ENCODE results near the gene MACF1. TPM values are rescaled to one million over a fixed set of nuclear protein-coding genes. Genes with fewer than 3 reads are reported as not detected.

The MACF1 gene
- total and polyA plus RNA-seq, 2 of the 13 experiments (the other 11 are each of a cell fraction or from before 2014, with no cell fraction given), result 36.7 to 65.4 TPM

DNA sequence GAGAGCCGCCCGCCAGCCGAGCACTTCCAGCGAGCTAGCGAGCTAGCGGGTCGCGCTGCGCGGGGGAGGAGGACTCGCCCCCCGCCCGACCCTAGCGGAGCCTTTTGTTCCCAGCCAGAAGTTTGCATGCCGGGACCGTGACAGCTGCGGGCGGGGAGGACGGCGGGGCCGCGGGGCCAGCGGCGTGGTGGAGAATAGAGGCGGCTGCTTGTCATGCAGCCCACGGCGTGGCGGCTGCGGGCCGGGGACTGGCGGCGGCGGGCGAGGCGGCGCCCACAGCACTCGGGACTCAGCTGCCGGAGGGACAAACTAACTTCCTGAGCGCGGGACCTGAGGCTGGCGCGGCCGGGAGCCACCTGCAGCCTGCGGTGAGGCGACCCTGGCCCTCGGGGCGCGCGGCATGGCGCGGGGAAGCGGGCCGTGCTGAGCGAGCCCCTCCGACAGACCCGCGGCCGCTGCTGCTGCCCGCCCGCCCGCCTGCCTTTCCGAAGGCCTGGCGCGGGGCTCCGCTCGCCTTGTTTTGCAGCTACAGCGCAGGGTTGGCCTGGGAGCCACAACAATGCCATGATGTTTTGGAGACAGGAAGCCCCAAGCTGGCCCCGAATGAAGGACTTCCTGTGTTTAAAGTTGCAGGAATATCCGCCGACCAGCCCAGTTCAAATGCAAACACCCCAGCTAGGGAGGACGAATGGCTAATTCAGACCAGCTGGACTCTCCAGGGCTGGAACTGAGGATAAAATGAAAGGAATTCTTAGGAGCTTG, 204.7 kb downstream of the MACF1 start (continued):
- TF ChIP-seq ZNF276 (CRISPR knock-in tag; IDR thresholded peaks at IDR 0.05; ENCODE audit: low read depth), result peak; percentile 78
- TF ChIP-seq SCMH1 (CRISPR knock-in tag; IDR thresholded peaks at IDR 0.05; ENCODE audit: borderline replicate concordance), result no peak
- TF ChIP-seq ZNF225 (CRISPR knock-in tag; IDR thresholded peaks at IDR 0.05), result 0 out of 2 replicates have a peak, but pooled peaks have one; percentile 26
- no peak for TF ChIP-seq NFAT5 (CRISPR knock-in tag; IDR thresholded peaks at IDR 0.05)
- TF ChIP-seq, protein P1, sequence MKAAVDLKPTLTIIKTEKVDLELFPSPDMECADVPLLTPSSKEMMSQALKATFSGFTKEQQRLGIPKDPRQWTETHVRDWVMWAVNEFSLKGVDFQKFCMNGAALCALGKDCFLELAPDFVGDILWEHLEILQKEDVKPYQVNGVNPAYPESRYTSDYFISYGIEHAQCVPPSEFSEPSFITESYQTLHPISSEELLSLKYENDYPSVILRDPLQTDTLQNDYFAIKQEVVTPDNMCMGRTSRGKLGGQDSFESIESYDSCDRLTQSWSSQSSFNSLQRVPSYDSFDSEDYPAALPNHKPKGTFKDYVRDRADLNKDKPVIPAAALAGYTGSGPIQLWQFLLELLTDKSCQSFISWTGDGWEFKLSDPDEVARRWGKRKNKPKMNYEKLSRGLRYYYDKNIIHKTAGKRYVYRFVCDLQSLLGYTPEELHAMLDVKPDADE (CRISPR knock-in tag; IDR thresholded peaks at IDR 0.05), result no peak; the same call in 1 of the 2 replicates
- TF ChIP-seq RFXANK (CRISPR knock-in tag; IDR thresholded peaks at IDR 0.05), result no peak
- TF ChIP-seq, protein P2, sequence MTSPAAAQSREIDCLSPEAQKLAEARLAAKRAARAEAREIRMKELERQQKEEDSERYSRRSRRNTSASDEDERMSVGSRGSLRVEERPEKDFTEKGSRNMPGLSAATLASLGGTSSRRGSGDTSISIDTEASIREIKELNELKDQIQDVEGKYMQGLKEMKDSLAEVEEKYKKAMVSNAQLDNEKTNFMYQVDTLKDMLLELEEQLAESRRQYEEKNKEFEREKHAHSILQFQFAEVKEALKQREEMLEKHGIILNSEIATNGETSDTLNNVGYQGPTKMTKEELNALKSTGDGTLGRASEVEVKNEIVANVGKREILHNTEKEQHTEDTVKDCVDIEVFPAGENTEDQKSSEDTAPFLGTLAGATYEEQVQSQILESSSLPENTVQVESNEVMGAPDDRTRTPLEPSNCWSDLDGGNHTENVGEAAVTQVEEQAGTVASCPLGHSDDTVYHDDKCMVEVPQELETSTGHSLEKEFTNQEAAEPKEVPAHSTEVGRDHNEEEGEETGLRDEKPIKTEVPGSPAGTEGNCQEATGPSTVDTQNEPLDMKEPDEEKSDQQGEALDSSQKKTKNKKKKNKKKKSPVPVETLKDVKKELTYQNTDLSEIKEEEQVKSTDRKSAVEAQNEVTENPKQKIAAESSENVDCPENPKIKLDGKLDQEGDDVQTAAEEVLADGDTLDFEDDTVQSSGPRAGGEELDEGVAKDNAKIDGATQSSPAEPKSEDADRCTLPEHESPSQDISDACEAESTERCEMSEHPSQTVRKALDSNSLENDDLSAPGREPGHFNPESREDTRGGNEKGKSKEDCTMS (CRISPR knock-in tag; conservative IDR thresholded peaks at IDR 0.05), result no peak
- TF ChIP-seq NR2F1 (CRISPR knock-in tag; IDR thresholded peaks at IDR 0.05), result no peak
- TF ChIP-seq, protein P3, sequence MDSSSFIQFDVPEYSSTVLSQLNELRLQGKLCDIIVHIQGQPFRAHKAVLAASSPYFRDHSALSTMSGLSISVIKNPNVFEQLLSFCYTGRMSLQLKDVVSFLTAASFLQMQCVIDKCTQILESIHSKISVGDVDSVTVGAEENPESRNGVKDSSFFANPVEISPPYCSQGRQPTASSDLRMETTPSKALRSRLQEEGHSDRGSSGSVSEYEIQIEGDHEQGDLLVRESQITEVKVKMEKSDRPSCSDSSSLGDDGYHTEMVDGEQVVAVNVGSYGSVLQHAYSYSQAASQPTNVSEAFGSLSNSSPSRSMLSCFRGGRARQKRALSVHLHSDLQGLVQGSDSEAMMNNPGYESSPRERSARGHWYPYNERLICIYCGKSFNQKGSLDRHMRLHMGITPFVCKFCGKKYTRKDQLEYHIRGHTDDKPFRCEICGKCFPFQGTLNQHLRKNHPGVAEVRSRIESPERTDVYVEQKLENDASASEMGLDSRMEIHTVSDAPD (CRISPR knock-in tag; IDR thresholded peaks at IDR 0.05), result no peak
- TF ChIP-seq, protein P4, sequence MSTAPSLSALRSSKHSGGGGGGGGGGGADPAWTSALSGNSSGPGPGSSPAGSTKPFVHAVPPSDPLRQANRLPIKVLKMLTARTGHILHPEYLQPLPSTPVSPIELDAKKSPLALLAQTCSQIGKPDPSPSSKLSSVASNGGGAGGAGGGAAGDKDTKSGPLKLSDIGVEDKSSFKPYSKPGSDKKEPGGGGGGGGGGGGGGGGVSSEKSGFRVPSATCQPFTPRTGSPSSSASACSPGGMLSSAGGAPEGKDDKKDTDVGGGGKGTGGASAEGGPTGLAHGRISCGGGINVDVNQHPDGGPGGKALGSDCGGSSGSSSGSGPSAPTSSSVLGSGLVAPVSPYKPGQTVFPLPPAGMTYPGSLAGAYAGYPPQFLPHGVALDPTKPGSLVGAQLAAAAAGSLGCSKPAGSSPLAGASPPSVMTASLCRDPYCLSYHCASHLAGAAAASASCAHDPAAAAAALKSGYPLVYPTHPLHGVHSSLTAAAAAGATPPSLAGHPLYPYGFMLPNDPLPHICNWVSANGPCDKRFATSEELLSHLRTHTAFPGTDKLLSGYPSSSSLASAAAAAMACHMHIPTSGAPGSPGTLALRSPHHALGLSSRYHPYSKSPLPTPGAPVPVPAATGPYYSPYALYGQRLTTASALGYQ (CRISPR knock-in tag; IDR thresholded peaks at IDR 0.05), result no peak
- TF ChIP-seq SRY (CRISPR knock-in tag; IDR thresholded peaks at IDR 0.05), result no peak; the same call in 1 of the 2 replicates
- no peak for TF ChIP-seq ZNF496 (CRISPR knock-in tag; IDR thresholded peaks at IDR 0.05; ENCODE audit: insufficient replicate concordance)
- TF ChIP-seq FOXK1 (CRISPR knock-in tag; IDR thresholded peaks at IDR 0.05; ENCODE audit: borderline replicate concordance, low read depth), result no peak

Data from HepG2 (cell line).